Trophoblast cell (in vitro differentiated cells and primary cell): ENCODE data around the gene MYL6.

Source experiments
- DNase-seq, 2 donors: peaks; one replicate each; pipeline ENCODE4 v3.0.0-alpha.2; 2016
- H2AFZ ChIP-seq: 2 replicates; pipeline ENCODE4 v1.6.1; 2013; ENCODE audit warnings: low read length, moderate library complexity, mild to moderate bottlenecking; ENCODE audit not compliant: insufficient read depth, poor library complexity
- H2AK5ac ChIP-seq: 2 replicates; pipeline ENCODE4 v1.6.1; 2013; ENCODE audit warnings: mild to moderate bottlenecking, low read length
- H2BK120ac ChIP-seq: 2 replicates; pipeline ENCODE4 v1.6.1; 2013; ENCODE audit warnings: low read length, mild to moderate bottlenecking, moderate library complexity; ENCODE audit not compliant: insufficient read depth, poor library complexity
- H2BK12ac ChIP-seq: 2 replicates; pipeline ENCODE4 v1.6.1; 2013; ENCODE audit warnings: mild to moderate bottlenecking, low read length, moderate library complexity
- H2BK5ac ChIP-seq: 2 replicates; pipeline ENCODE4 v1.6.1; 2013; ENCODE audit warnings: low read length, low read depth, moderate library complexity, mild to moderate bottlenecking; ENCODE audit not compliant: poor library complexity
- H3K14ac ChIP-seq: 2 replicates; pipeline ENCODE4 v1.6.1; 2013; ENCODE audit warnings: mild to moderate bottlenecking, low read length
- H3K18ac ChIP-seq: 2 replicates; pipeline ENCODE4 v1.6.1; 2013; ENCODE audit warnings: mild to moderate bottlenecking, low read length
- H3K23ac ChIP-seq: 2 replicates; pipeline ENCODE4 v1.6.1; 2013; ENCODE audit warnings: low read length
- H3K27ac ChIP-seq: 2 replicates; pipeline ENCODE4 v1.5.1; 2013; ENCODE audit warnings: low read depth, mild to moderate bottlenecking, inconsistent platforms, low read length, moderate library complexity
- H3K27me3 ChIP-seq: 2 replicates; pipeline ENCODE4 v1.6.1; 2013; ENCODE audit warnings: inconsistent platforms, mild to moderate bottlenecking, low read length, moderate library complexity; ENCODE audit not compliant: insufficient read depth
- H3K36me3 ChIP-seq, 2 experiments: 1 replicate in 1 of 2; 2 replicates in 1 of 2; pipeline ENCODE4 v1.6.1; 2013; ENCODE audit warnings: low read length in 2 of 2, mild to moderate bottlenecking in 2 of 2, moderate library complexity in 1 of 2; ENCODE audit not compliant: insufficient read depth in 2 of 2, control insufficient read depth in 1 of 2
- H3K4ac ChIP-seq: 2 replicates; pipeline ENCODE4 v1.6.1; 2013; ENCODE audit warnings: low read depth, mild to moderate bottlenecking, low read length, moderate library complexity
- H3K4me1 ChIP-seq, 2 experiments: 1 replicate in 1 of 2; 2 replicates in 1 of 2; pipeline ENCODE4 v1.6.1; 2013; ENCODE audit warnings: low read length in 2 of 2, mild to moderate bottlenecking in 2 of 2, moderate library complexity in 1 of 2; ENCODE audit not compliant: insufficient read depth in 2 of 2, control insufficient read depth in 1 of 2
- H3K4me2 ChIP-seq: 2 replicates; pipeline ENCODE4 v1.6.1; 2013; ENCODE audit warnings: inconsistent platforms, mild to moderate bottlenecking, low read length, moderate library complexity
- H3K4me3 ChIP-seq: 2 replicates; pipeline ENCODE4 v1.5.1; 2013; ENCODE audit warnings: mild to moderate bottlenecking, low read depth, low read length, inconsistent platforms
- H3K79me1 ChIP-seq: one replicate; pipeline ENCODE4 v1.6.1; 2013; ENCODE audit warnings: low read length
- H3K79me2 ChIP-seq: 2 replicates; pipeline ENCODE4 v1.6.1; 2013; ENCODE audit warnings: low read length, mild to moderate bottlenecking; ENCODE audit not compliant: control insufficient read depth, insufficient read depth, poor library complexity
- H3K9ac ChIP-seq: 2 replicates; pipeline ENCODE4 v1.6.1; 2013; ENCODE audit warnings: mild to moderate bottlenecking, low read length
- H3K9me3 ChIP-seq: 2 replicates; pipeline ENCODE4 v1.6.1; 2013; ENCODE audit warnings: low read depth, mild to moderate bottlenecking, control low read depth, inconsistent platforms, low read length; ENCODE audit not compliant: insufficient read depth
- H4K12ac ChIP-seq: 2 replicates; pipeline ENCODE4 v1.6.1; 2013; ENCODE audit warnings: low read depth, mild to moderate bottlenecking, low read length, moderate library complexity
- H4K8ac ChIP-seq: 2 replicates; pipeline ENCODE4 v1.6.1; 2013; ENCODE audit warnings: low read depth, mild to moderate bottlenecking, low read length, moderate library complexity
- H4K91ac ChIP-seq: one replicate; pipeline ENCODE4 v1.6.1; 2013; ENCODE audit warnings: low read depth, mild to moderate bottlenecking, low read length, moderate library complexity
- WGBS: extraction: QIAGEN DNeasy Blood & Tissue Kit; methylation state at CpG from one replicate; pipeline ENCODE4 v1.1.7; 2013; ENCODE audit warnings: missing lambda C conversion rate; ENCODE audit not compliant: insufficient read length, insufficient coverage; ENCODE audit errors: extremely low coverage; 5-methylcytosine and 5-hydroxymethylcytosine counted together

Gene MYL6

GRCh38 chr12:56130876-56131275 is 27.3 kb upstream of the MYL6 start:
- Histone ChIP-seq H4K8ac (no peak overlapping the region), H3K4me2 (no peak overlapping the region), H3K9me3 (no peaks in the 10 kb centered on the region), H3K4me1 (peaks cover 11 to 12% of the 10 kb centered on the region in 2 experiments), H3K9ac (no peak overlapping the region), H3K79me2 (peaks cover 7% of the 10 kb centered on the region), H3K36me3 (peaks cover 25 to 38% of the 10 kb centered on the region in 2 experiments), H3K4ac (no peak overlapping the region), H2BK12ac (no peak overlapping the region), H3K27me3 (no peaks in the 10 kb centered on the region), H3K18ac (no peak overlapping the region), H3K23ac (no peak overlapping the region), H2BK5ac (no peak overlapping the region), H4K12ac (no peak overlapping the region), H3K14ac (no peak overlapping the region), H2BK120ac (no peak overlapping the region), H3K27ac (no peak overlapping the region), H2AK5ac (no peak overlapping the region), H4K91ac (no peak overlapping the region), H3K79me1 (peaks cover 9% of the 10 kb centered on the region), H3K4me3 (no peak overlapping the region), H2AFZ (no peak overlapping the region)
- WGBS: no CpG with 5 or more reads among the region's 4 CpGs
- DNase-seq: peak; percentile 74 to 87

DNA sequence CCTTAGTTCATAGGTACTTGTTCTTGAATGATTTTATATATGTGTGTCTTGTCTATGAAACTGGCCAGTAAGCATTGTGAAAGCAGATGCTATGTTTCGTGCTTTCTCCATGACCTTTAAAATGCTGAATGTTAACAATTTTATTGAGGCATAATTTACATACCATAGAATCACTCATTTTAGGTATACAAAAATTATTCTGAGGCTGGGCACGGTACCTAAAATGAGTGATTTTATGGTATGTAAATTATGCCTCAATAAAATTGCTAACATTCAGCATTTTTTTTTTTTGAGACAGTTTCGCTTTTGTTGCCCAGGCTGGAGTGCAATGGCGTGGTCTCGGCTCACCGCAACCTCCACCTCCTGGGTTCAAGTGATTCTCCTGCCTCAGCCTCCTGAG is 23.3 kb upstream of the MYL6 start:
- H3K18ac ChIP-seq: no peak overlapping the region
- no peak overlapping the region for H2AFZ ChIP-seq
- no CpG with 5 or more reads among the region's 6 CpGs for WGBS
- H3K9me3 ChIP-seq: peaks cover 2% of the 10 kb centered on the region
- no peak overlapping the region for H4K12ac ChIP-seq
- no peak overlapping the region for H3K4me2 ChIP-seq
- H4K91ac ChIP-seq: no peak overlapping the region
- no peaks in the 10 kb centered on the region for H3K27me3 ChIP-seq
- peaks cover 4 to 5% of the 10 kb centered on the region in 2 experiments for H3K4me1 ChIP-seq
- no peak overlapping the region for H2AK5ac ChIP-seq
- no peak overlapping the region for H3K23ac ChIP-seq
- no peak overlapping the region for H3K4ac ChIP-seq
- H3K4me3 ChIP-seq: no peak overlapping the region
- no peaks in the 10 kb centered on the region for H3K79me1 ChIP-seq
- H3K36me3 ChIP-seq: peaks cover 48 to 66% of the 10 kb centered on the region in 2 experiments
- H3K27ac ChIP-seq: no peak overlapping the region
- H3K9ac ChIP-seq: no peak overlapping the region
- H3K79me2 ChIP-seq: no peaks in the 10 kb centered on the region
- H2BK12ac ChIP-seq: no peak overlapping the region
- no peak overlapping the region for H2BK5ac ChIP-seq
- H3K14ac ChIP-seq: no peak overlapping the region
- no peak overlapping the region for H2BK120ac ChIP-seq
- H4K8ac ChIP-seq: no peak overlapping the region
- no peak for DNase-seq

DNA sequence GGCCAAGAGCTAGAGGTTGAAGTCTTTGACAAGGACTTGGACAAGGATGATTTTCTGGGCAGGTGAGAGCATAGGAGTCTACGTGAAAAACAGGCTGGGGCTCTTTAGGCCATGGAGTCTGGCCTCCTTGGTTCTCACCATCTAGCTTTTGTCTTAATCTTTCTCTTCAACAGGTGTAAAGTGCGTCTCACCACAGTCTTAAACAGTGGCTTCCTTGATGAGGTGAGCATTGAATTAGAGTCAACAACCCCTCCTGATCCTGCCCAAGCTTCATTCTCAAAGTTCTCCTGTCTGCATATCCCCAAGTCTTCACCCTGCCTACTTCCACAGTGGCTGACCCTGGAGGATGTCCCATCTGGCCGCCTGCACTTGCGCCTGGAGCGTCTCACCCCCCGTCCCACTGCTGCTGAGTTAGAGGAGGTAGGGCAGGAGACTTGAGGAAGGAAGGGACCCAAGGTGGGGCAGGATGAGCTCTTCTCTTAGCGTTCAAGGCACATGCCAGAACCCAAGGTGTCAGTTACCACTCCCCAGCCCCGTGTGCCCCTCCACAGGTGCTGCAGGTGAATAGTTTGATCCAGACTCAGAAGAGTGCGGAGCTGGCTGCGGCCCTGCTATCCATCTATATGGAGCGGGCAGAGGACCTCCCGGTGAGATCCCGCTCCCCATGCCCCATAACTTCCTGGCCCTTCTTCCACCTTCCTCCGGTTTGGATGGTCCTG is 20.1 kb upstream of the MYL6 start:
- Histone ChIP-seq H3K4me1 (no peaks in the 10 kb centered on the region), H3K14ac (no peak overlapping the region), H3K23ac (no peak overlapping the region), H3K79me1 (no peaks in the 10 kb centered on the region), H3K4me2 (no peak overlapping the region), H4K12ac (no peak overlapping the region), H4K91ac (no peak overlapping the region), H3K36me3 (peaks cover 45 to 58% of the 10 kb centered on the region in 2 experiments), H3K9me3 (peaks cover 2% of the 10 kb centered on the region), H3K27ac (no peak overlapping the region), H4K8ac (no peak overlapping the region), H3K18ac (no peak overlapping the region), H3K79me2 (no peaks in the 10 kb centered on the region), H2AFZ (no peak overlapping the region), H3K4ac (no peak overlapping the region), H3K9ac (peak overlapping the region; percentile 56), H2BK12ac (no peak overlapping the region), H3K4me3 (no peak overlapping the region), H3K27me3 (no peaks in the 10 kb centered on the region), H2BK120ac (no peak overlapping the region), H2AK5ac (no peak overlapping the region), H2BK5ac (no peak overlapping the region)
- WGBS: no CpG with 5 or more reads among the region's 14 CpGs
- DNase-seq: no peak

GRCh38 chr12:56141946-56142784 is 16.0 kb upstream of the MYL6 start:
- no peaks in the 10 kb centered on the region for H3K27me3 ChIP-seq
- no peak overlapping the region for H4K8ac ChIP-seq
- no peak overlapping the region for H3K27ac ChIP-seq
- no CpG with 5 or more reads among the region's 19 CpGs for WGBS
- H3K36me3 ChIP-seq: peaks cover 43 to 57% of the 10 kb centered on the region in 2 experiments
- H3K79me2 ChIP-seq: no peaks in the 10 kb centered on the region
- H3K79me1 ChIP-seq: no peaks in the 10 kb centered on the region
- H3K4me1 ChIP-seq: no peaks in the 10 kb centered on the region
- H3K14ac ChIP-seq: no peak overlapping the region
- no peak overlapping the region for H4K91ac ChIP-seq
- peaks cover 2% of the 10 kb centered on the region for H3K9me3 ChIP-seq
- H3K4me2 ChIP-seq: no peak overlapping the region
- H3K23ac ChIP-seq: no peak overlapping the region
- no peak overlapping the region for H3K4ac ChIP-seq
- H2AFZ ChIP-seq: no peak overlapping the region
- H3K18ac ChIP-seq: no peak overlapping the region
- no peak overlapping the region for H2BK5ac ChIP-seq
- no peak overlapping the region for H3K4me3 ChIP-seq
- no peak overlapping the region for H2BK120ac ChIP-seq
- H4K12ac ChIP-seq: no peak overlapping the region
- no peak overlapping the region for H2AK5ac ChIP-seq
- DNase-seq: no peak
- H2BK12ac ChIP-seq: no peak overlapping the region
- no peak overlapping the region for H3K9ac ChIP-seq
